Vagina (tissue), 2 donors: ENCODE results near the gene ARHGAP23.

Experiments
- CTCF ChIP-seq, 3 experiments: fragments of 450-650 bp in 2 of 3; fragments of 200-600 bp in 1 of 3; sonication (generic) in 1 of 3; IDR thresholded peaks; one replicate each; pipeline ENCODE4 v1.5.1; 2017 to 2019; ENCODE audit warnings: antibody characterized with exemption in 3 of 3, mild to moderate bottlenecking in 2 of 3, moderate library complexity in 2 of 3
- POLR2A ChIP-seq, 2 donors: fragments of 450-650 bp; IDR thresholded peaks; one replicate each; pipeline ENCODE4 v1.6.1; 2017; ENCODE audit warnings: antibody characterized with exemption in 2 of 2, mild to moderate bottlenecking in 2 of 2, moderate library complexity in 2 of 2
- POLR2AphosphoS5 ChIP-seq, 2 donors: sonication (generic); formaldehyde crosslinking; IDR thresholded peaks; one replicate each; pipeline ENCODE4 v1.9.0; 2017; ENCODE audit warnings: antibody characterized with exemption in 2 of 2, mild to moderate bottlenecking in 2 of 2, low read depth in 1 of 2; ENCODE audit not compliant: insufficient read depth in 1 of 2

GRCh38 chr17:38552343-38552742 is 124.1 kb downstream of the ARHGAP23 start:
- TF ChIP-seq CTCF (IDR thresholded peaks at IDR 0.05) (no peak), POLR2A (IDR thresholded peaks at IDR 0.05) (no peak), POLR2AphosphoS5 (IDR thresholded peaks at IDR 0.05; ENCODE audit: insufficient read depth in 1 of 2, low read depth in 1 of 2) (no peak)
